Muscle of arm (tissue), 12 donors: Measurements from ENCODE around the gene IDH1. TPM values are rescaled to one million over a fixed set of nuclear protein-coding genes. Genes with fewer than 3 reads are reported as not detected.
A peak's percentile ranks its signal among the peaks of the same experiment; 100 is the strongest.
"Not testable (repeated sequence)": the region's sequence is repeated elsewhere in the genome, so short reads cannot be mapped to it uniquely, and the experiment has no call there.

Experiments used
- DNase-seq: peaks from one replicate; pipeline ENCODE4 v3.0.0-alpha.2; 2013
- polyA plus RNA-seq, 12 donors: library from polyadenylated mRNA; unstranded; fragments of 120-200 nt; gene quantifications; one replicate each; pipeline ENCODE4 v1.2.1, GENCODE V29; 2013; ENCODE audit not compliant: insufficient read length in 12 of 12

IDH1 gene
- polyA plus RNA-seq, 12 donors = 32.4 to 60.7 (median 44.2) TPM; not detected in 1

DNA sequence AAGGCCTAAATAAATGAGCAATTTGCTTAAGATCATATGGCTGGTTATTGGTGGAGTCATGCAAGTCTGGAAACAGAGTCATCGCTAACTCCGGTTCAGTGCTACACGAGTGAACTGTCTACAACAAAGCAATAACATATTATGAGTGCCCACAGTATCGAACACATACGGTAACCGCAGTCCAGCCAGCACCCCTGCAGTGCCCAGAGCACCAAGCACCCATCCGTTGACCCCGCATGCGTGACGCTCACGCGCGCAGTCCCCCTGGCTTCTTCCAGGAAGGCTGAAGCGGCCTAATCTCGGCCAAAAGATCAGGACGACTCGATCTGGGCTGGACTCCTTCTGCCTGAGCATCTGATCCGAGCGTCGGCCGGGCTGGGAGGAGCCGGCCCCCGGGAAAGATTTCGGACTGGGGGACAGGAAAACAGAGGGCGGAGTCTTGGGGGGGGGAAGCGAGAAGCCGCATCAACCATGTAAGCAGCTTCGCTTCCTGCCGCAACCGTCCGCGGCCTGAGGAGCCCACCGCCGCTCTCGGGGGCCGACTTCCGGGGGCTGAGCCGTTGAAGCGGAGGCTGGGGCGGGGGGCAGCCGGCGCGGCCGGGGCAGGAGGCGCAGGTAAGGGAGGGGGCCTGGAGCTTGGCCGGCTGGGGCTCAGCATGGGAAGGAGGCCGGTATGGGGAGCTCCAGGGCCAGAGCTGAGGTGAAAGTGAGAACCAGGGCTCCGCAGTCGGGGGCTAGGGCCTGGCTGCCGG is 11.1 kb upstream of the IDH1 start, which contains the start of gene PIKFYVE:
Gene PIKFYVE (plus strand): TSS at position 455 of the 752 bp plus-strand sequence. CDS start 5,265 bp downstream, outside the sequence.
- DNase-seq = peak; percentile 98

DNA sequence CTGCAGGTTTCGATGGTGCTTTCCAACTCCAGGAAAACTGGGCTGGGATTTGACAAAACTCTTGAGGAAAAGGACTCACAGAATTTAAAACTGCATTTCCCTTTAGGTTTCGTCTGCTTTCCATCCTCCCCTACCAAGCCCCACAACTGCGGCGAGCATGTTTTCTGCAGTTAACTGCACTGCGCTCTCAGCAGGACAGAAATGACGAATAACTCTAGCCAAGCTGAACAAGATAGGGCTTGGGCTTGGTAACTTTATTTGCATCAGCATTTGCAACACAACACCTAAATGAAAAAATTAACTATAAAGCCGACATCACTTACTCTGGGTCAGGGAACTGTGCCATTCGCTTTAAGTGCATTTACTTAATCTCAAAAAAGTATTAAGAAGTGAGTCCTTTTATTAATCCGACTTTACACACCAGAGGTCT is 10.5 kb upstream of the IDH1 start:
- no peak for DNase-seq

DNA sequence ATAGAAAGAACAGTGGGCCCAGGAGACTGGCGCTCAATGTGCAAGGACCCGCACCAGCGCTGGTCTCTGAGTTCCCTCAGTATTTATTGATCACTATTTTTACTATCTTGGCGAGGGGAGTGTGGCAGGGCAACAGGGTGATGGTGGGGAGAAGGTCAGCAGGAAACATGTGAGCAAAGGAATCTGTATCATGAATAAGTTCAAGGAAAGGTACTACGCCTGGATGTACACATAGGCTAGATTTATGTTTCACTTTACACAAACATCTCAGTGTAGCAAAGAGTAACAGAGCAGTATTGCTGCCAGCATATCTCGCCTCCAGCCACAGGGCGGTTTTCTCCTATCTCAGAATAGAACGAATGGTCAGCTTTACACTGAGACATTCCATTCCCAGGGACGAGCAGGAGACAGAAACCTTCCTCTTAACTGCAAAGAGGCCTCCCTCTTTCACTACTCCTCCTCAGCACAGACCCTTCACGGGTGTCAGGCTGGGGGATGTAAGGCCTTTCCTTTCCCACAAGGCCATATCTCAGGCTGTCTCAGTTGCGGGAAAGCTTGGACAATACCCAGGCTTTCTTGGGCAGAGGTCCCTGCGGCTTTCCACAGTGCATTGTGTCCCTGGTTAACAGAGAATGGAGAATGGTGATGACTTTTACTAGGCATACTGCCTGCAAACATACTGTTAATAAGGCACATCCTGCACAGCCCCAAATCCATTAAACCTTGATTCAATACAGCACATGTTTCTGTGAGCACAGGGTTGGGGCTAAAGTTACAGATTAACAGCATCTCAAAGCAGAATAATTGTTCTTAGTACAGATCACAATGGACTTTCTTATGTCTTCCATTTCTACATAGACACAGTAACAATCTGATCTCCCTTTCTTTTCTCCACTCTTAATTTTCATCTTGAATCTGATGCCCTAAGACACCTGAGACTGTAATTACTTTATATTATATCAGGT is 2.3 kb upstream of the IDH1 start:
- not testable (repeated sequence) for DNase-seq

DNA sequence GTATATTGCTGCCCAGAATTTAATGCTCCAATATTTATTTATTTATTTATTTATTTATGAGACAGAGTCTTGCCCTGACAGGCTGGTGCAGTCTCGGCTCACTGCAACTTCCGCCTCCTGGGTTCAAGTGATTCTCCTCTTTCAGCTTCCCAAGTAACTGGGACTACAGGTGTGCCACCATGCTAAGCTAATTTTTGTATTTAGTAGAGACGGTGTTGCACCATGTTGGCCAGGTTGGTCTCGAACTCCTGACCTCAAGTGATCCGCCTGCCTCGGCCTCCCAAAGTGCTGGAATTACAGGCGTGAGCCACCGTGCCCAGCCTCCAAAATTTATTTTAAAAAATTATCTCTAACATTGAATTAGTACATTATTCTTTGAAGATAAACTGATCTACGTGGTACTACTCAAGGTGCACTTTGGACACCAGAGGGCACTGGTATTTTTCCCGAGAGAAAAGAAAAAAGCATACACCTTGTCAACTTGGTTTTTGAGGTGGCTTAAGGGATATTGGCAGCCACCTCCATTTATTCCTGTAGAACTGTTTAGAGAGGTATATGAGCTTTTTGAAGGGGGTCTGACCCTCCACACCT is 1.4 kb upstream of the IDH1 start:
- DNase-seq = no peak

DNA sequence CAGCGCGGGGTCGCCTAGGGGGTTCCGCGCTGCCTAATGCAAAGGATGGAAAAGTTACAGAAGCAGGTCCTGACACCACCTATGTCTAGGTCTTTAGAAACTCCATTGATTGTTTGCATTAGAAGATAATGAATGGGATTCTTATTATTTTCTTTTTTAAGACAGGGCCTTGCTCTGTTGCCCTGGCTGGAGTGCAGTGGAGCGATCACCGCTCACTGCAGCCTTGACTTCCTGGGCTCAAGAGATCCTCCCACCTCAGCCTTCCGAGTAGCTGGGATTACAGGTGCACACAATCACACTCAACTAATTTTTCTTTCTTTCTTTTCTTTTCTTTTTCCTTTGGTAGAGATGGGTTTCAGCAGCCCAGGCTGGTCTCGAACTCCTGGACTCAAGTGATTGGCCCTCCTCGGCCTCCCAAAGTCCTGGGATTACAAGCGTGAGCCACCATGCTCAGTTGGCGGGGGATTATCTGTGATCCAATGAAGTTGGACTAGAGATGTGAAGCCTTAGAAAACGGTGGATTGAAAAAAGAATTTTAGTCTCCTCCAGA is 761 bp upstream of the IDH1 start:
- DNase-seq = no peak

DNA sequence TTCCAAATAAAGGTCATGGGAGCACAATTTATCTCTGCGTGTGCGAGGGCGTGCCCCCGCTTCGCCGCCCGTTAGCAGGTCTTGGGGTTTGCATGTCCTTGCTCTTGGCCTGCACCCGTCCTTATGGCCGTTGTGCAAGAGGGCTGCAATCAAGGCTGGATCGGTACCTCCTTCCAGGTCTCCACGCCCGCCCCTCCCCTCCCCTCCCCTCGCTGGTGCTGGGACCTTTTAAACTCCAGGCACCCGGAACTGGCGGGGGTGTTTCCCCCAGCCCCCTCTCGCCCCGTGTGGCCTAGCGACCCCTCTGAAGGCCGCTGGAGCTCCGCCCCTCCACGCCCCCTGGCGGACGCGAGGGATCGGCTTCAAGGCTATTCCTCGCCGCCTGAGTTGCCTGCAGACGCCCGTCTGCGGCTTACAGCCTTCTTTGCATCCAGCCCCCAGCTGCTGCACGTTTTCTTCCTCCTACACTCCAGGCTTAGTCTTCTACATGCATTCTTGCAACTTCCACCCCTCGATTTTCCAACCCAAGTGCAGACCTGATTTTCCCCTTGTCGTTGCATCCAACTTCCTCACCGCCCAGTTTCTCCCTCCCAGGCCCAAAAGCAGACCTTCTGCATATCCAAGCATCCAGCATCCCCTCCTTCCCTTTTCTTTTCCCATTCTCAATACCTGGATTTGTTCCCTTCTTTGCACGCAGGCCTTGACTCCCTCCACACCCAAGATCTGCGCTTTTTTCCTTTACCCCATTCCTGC is 577 bp downstream of the IDH1 start:
- peak; percentile 89 for DNase-seq

DNA sequence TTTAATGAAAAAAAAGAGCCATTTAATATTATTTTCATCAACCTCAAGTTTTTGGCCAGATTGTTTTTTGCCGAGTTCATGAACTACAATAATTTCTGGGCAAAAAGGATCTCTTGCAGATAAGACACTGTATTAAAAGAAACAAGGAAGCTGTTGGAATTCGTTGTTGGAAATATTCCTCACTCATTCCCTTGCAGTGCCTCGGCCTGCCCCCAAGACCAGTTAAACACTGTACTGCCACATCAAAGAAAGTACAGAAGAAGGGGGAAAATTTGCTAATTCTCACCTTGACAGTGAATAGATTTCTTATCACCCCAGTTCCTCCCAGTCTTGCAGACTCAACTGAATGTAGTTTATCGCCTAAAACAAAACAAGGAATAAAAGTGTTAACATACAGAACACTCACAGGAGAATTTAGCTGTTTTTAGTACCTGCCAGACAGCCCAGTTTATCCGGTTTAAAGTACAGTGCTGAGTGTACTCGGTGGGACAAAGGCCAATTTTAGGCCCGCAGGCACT is 1.2 kb downstream of the IDH1 start:
- DNase-seq = no peak

DNA sequence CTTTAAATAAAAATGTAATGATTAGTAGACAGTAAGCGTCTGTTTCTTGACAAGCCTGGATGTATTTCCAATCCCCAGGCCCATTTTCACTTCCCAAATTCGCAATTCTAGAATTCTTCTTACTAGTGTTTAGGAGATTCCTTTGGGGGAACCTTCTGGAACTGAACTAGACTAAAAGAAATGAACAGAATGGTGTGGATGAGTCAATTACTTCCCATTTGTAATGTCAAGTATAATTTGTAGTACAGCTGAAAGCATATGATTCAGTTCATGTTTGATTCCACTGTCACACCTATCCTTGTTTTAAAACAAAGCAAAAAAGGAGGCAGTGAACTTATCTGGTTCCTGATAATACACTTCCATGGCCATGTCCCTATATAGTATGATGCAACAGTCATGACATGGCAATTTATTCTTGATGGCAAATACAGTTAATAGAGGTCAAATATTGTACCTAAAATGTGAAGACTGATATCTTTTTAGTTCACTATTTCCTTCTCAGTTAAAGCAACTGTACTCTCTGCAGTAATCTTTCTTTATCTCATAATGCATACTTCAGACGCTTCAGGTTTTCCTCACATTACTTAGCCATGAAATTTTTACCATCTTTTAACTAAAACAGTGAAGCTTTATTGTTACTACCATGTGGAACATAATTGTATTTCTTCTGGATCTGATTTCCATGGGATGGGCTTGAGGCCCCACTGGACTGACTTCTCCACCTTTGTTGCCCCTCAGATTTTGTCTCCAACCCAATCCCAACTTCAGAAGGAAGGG is 2.0 kb downstream of the IDH1 start:
- DNase-seq = no peak

DNA sequence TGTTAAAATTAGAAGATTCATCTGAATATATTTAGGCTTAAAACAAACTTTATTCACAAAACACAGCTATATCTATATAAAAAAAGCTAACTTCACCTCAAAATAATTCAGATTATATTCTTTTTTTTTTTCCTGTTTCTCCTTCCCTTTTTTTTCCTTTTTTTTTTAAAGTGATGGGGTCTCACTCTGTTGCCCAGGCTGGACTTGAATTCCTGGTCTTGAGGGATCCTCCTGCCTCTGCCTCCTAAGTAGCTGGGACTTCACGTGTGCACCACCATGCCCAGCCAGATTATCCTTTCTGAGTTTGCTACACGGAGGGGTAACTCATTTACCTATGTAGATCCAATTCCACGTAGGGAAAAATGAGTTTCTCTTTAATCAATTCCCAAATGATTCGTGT is 3.8 kb downstream of the IDH1 start:
- no peak for DNase-seq

DNA sequence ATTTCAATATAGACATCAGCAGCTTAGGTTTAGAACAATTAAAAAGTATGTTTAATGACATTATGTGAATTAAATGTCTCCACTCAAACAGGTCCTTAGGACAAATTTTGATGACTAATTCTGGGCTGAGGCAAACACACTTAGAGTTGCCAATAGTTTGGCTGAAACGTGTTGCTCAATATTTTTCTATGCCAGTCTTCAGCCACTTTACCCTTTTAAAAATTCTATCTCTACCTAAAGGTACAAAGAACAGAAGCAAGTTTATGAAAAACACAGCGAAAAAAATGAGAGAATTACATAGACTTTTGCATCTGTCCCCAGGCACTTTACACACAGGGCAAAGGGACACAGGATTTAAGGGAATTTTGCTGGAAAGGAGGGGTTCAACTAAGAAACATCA is 4.5 kb downstream of the IDH1 start:
- DNase-seq = no peak

DNA sequence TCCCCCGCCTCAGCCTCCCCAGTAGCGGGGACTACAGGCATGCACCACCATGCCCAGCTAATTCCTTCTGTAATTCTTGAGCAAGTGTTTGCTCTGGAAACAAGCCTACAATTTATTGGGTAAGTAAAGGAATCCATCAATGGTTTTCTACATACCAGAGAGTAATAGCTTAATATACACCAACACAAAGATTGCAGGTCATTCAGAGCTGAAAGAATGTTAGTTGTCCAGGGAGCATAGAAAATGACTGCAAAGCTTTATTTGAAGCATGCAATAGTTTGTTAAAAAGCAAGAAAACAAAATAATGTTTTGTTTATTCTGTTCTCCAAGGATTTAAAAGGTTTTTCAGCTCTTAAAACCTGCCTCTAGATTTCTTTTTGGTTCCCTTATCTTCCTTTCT is 5.6 kb downstream of the IDH1 start:
- no peak for DNase-seq

DNA sequence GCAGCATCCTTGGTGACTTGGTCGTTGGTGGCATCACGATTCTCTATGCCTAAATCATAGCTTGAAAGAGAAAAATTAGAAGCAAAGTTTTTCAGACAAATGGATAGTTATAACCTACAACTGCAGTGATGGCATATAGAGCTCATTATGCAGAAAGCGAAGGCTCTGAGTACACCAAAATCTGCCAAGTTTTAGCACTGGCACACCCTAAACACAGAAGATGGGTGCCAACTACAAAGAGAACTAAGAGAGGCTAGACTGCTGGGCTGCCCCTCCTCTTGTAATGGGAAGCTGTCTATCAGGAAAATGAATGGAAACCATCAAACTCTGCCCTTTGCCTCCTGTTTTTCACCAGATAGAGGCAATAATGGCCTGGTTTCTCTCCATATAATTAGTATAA is 6.3 kb downstream of the IDH1 start:
- no peak for DNase-seq

DNA sequence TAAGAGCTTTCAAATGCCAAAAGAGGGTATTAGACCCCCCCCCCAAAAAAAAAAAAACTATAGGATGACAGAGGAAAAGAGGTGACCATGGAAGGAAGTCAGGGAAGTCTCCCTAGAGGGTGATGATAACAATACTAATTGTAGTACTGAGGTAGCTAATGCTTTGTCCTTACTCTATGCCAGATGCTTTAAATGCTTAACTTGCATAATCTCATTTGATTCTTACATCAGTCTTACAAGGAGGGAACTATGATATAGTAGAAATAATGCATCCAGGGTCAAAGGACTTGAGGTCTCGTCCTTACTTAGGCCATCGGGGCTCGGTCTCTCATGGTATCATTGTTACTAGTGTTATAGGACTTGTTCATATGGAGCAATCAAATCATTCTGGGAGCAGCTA is 9.1 kb downstream of the IDH1 start:
- no peak for DNase-seq

DNA sequence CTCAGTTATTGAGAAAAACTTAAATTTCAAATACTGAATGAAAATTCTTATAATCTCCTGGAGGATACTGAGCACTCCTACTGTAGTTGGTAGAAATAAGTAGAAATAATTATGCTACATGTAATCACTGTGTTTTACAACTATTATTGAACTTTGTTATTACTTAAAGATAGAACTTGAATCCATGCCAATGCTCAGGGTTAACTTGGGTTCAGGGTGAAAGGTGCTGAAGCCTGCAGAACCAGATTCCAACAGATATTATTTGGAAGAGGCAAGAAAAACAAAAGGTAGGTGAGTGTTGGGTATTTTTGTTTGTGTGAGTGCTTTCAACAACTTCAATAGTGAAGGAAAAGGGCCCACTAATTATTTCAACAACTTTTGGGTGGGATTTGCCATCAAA is 10.4 kb downstream of the IDH1 start:
- DNase-seq = no peak

DNA sequence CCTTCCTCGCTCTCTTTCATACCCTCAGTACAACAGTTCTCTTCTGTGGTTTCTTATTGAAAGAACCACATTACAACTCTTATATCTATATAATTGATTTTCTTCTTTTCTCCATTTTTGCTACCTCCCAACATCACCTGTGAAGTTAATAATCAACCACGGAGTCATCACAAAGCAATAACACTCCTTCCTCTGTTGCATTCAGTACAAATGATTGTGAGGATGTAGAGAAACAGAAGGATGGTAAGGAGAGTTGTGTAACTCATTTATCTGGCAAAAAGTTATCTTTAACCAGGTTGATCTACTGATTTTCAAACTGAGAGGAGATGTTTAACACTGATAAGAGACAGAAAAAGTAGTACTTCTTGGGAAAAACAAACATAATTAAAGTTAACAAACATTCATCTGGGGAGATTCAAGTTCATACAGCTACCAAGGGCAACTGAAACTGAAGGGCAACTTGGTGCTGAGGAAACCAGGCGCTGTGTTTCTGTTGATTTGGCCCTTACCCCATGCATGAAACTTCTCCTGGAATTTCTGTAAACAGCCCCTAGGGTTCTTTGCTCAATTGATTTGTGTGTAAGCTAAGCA is 14.2 kb downstream of the IDH1 start:
- no peak for DNase-seq

DNA sequence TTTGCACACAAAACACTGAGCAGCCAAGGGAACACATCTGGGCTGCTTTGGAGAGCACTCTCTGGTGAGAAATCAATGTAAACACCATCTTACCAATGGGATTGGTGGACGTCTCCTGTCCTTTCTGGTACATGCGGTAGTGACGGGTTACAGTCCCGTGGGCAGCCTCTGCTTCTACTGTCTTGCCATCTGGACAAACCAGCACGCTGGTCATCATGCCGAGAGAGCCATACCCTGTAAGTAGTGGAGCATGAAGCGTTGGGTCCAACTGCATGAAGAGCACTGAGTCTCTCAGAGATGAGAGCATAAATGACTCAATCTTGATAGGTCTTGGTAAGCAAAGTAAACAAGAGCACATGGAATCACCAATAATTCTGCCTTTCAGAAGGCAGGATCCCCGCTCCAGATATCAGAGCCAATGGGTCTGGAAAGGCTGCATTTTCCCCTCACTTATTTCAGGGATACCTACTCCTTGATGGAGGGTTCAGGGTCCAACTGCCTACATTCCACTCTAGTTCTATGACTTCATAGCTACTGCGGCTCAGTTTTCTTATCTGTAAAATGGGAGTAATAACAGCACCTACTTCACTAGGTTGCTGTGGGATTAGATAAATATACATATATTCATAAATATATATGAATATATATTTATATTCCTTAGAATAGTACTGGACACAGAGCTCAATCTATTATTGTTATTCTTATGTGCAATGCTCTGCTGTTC is 14.9 kb downstream of the IDH1 start:
- DNase-seq = no peak

DNA sequence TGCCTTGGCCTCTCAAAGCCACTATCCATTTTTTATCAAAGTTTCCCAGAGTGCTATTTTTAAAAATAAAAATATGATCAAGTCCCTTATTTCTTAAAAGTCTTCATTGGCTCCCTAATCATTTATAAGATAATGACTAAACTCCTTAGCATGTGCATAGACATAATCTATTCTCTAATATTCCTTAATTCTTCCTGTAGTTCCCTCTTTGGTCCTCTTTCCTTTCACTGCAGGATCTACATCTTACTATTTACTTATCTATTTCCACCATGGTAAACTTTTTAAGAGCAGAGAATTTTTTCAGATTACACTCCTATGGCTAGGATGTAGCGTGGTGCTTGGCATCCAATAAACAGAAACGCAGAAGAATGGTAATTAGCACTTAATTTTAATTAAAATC is 19.0 kb downstream of the IDH1 start:
- no peak for DNase-seq

DNA sequence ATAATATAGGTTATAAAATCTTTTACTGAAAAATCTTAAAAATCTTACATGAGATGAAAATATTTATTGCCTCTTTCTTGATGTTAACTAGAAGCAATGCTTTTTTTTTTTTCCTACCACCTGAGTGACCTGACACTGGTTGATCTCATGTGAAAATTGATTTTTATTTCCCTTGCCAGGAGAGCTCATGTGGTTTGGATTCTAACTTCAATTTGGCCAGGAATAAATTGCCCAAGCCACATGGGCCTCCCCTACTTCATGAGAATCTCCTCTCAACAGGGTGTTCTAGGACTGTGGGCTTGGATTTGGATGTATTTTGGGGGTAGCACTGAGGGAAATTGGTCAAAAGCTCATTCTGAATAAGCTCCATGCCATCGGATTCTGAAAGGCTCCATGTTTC is 20.1 kb downstream of the IDH1 start:
- DNase-seq = no peak

DNA sequence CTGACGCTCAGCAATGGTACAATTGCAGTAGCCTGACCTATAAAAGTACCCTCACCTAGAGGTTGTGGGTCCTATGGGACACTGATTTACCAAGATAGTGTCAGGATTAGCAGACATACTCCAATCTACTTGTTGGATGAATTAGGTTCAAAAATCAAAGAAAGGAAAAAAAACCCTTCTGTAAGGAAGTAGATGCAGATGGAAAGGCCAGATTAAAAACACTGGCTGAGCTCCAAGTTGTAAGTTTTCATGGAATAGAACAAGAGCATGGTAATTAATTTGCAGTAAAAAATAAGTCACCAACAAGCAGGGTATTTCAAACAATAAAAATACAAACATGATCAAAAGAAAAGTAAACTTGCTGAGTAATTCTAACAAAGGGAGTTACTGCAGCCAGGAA is 26.4 kb downstream of the IDH1 start:
- no peak for DNase-seq
